SK-N-SH treated with all-trans-retinoic acid at 6 μM for 48 hours (cell line): ENCODE results near the gene RPUSD4.

ENCODE experiments used
- ESRRG ChIP-seq: fragments of 250-450 bp; sonication (Bioruptor Pico); IDR thresholded peaks from 2 replicates; pipeline ENCODE4 v1.6.1; 2021; ENCODE audit warnings: mild to moderate bottlenecking
- ZFP30 ChIP-seq: fragments of 450-650 bp; formaldehyde crosslinking; IDR thresholded peaks from 2 replicates; pipeline ENCODE4 v1.5.0; 2022; ENCODE audit warnings: mild to moderate bottlenecking, moderate library complexity
- TF ChIP-seq, protein P1 (sequence below): fragments of 250-450 bp; sonication (Bioruptor Pico); IDR thresholded peaks from 2 replicates; pipeline ENCODE4 v1.8.0; 2020; ENCODE audit warnings: mild to moderate bottlenecking, moderate library complexity, borderline replicate concordance

DNA sequence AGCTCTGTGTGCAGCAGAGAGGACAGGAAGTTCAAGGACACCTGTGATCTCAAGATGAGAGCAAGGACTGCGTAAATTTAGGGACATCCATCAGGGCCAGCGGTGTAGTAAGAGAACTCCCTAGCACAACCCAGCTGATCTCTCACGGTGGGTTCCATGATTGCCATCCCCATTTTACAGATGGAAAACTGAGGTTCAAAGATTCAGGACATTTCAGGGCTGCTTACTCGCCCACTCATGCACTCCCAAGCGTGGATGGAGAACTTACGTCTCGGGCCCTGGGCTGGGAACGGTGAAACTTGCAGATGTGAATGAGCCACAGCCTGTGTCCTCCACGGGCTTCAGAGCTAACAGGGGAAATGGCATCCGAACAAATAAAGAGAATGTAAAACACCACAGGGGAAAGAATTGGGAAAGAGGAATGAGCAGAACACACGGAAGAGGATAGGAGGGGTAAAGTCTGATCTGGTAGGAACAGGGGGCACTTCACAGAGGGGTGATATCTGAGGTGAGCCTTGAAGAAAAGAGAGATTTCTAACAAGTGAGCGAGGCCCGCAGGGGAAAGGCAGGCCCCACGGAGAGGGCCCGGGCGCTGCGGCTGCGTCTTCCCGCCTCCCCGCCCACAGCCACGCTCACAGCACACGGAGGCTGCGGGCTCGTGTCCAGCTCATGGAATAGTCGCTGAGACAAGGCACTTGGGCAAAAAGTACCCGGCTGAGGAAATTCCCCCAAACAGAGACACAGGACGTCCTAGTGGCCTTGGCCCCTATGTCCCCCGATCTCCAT is 55.9 kb downstream of the RPUSD4 start:
- TF ChIP-seq ESRRG (CRISPR knock-in tag) (no peak), ZFP30 (CRISPR knock-in tag) (no peak)
- TF ChIP-seq, protein P1, sequence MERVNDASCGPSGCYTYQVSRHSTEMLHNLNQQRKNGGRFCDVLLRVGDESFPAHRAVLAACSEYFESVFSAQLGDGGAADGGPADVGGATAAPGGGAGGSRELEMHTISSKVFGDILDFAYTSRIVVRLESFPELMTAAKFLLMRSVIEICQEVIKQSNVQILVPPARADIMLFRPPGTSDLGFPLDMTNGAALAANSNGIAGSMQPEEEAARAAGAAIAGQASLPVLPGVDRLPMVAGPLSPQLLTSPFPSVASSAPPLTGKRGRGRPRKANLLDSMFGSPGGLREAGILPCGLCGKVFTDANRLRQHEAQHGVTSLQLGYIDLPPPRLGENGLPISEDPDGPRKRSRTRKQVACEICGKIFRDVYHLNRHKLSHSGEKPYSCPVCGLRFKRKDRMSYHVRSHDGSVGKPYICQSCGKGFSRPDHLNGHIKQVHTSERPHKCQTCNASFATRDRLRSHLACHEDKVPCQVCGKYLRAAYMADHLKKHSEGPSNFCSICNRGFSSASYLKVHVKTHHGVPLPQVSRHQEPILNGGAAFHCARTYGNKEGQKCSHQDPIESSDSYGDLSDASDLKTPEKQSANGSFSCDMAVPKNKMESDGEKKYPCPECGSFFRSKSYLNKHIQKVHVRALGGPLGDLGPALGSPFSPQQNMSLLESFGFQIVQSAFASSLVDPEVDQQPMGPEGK (CRISPR knock-in tag) = no peak
